Ammon's horn (tissue), 1 donor: Measurements from ENCODE around the gene CD22.
A peak's percentile ranks its signal among the peaks of the same experiment; 100 is the strongest.
"Not testable (repeated sequence)": the region's sequence is repeated elsewhere in the genome, so short reads cannot be mapped to it uniquely, and the experiment has no call there.

ENCODE experiments used
- DNase-seq: peaks from one replicate; pipeline ENCODE4 v3.0.0-alpha.2; 2016; ENCODE audit warnings: low spot score

The CD22 gene

GRCh38 chr19:35328851-35329285, at the start of gene CD22:
Gene CD22, plus strand, starts transcription at chr19:35329187. Its CDS starts 2,854 bp downstream, at chr19:35332041.
- no peak for DNase-seq

DNA sequence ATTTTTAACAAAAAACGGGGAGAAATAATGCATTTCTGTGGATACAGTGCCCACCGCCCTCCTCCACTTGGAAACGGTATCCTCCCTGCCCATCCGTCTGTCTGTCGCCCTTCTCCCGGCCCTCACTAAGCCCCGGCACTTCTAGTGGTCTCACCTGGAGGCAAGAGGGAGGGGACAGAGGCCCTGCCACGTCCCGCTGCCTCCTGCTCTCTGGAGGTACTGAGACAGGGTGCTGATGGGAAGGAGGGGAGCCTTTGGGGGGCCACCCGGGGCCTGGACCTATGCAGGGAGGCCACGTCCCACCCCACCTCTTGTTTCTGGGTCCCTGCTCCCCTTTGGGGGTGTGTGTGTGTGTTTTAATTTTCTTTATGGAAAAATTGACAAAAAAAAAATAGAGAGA, 49.6 kb upstream of the CD22 start:
- DNase-seq = no peak

DNA sequence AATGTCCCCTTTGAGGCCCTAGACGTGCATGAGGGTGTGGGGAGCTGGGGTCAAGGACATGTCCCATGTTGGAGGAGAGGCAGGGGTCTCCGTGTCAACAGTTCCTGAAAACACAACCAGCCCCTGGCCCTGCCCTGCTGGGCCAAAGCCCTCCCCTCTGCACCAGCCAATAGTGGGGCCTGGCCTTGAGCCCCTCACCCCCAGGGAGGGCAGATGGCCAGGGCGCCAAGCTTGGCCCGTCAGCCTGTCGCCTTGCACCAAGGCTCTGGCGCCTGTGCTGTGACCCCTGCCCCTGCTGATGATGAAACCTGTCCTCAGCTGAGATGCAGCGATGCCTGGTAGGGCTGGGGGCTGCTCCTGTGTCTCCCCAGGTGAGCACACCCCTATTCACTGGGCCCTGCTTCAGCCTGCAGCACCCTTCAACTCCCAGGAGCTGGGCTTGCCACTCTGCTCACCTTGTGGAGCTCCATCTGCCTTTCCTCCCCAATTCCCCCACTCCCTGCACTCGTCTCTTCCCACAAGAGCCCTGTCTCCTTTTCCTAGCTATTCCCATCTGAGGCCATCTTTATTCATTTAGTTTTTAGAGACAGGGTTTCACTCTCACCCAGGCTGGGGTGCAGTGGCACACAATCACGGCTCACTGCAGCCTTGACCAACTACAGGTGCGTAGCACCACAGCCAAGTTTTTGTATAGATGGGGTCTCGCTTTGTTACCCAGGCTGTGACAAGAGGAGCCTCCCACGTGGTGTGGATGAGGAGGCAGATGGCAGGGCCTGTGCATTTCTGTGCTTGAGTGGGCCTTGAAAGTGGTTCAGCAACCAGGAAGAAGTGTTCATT, 48.8 kb upstream of the CD22 start:
- no peak for DNase-seq

GRCh38 chr19:35281303-35281702, 47.7 kb upstream of the CD22 start:
- DNase-seq = no peak

DNA sequence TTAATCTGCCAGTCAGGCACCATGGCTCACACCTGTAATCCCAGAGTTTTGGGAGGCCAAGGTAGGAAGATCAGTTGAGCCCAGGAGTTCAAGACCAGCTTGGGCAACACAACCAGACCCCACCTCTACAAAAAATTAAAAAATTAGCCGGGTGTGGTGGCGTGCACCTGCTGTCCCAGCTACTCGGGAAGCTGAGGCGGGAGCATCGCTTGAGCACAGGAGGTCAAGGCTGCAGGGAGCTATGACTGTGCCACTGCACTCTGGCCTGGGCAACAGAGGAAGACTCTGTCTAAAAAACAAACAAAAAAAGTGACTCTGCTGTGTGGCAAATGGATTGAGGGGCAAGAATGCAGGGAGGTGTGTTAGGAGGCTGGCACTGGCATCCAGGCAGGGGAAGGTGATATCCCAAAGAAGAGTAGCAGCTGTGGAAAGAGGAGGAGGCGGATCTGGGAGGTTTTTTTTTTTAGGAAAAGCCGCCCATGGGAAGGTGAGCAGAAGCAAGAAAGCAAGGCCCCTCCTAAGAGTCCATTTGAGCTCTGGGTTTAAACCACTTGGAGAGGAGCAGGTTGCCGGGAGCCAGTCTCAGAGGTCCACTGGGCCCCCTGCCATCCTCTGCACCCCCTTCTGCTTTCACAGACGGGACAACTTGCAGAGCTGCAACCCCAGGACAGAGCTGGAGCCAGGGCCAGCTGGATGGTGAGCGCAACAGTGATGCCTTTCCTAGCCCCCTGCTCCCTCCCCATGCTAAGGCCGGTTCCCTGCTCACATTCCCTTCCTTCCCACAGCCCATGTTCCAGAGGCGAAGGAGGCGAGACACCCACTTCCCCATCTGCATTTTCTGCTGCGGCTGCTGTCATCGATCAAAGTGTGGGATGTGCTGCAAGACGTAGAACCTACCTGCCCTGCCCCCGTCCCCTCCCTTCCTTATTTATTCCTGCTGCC, 44.6 kb upstream of the CD22 start:
- DNase-seq = no peak

DNA sequence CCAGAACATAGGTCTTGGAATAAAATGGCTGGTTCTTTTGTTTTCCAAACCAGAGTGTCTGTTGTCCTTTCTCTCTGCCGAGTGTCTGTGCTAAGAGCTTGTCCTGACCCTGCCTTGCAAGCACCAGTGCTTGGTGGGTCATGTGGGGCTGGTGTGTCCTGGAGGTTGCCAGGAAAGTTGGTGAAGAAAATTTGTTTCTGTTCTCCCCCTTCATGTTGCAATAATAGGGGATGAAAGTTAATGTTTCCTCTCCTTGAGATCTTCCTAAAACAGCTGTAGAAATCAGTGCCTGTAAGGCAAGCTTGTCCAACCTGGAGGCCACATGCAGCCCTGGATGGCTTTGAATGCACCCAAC, 43.9 kb upstream of the CD22 start:
- DNase-seq = no peak

DNA sequence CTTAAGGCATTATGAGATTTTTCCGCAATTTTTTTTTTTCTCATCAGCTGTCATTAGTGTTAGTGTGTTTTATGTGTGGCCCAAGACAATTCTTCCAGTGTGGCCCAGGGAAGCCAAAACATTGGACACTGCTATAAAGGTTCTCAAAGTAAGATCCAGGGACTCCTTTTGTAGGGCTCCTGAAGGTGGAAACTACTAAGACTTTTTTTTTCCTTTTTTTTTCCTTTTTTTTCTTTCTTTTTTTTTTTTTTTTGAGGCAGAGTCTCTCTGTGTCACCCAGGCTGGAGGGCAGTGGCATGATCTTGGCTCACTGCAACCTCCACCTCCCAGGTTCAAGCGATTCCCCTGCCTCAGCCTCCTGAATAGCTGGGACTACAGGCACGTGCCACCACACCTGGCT, 43.5 kb upstream of the CD22 start:
- DNase-seq = not testable (repeated sequence)

DNA sequence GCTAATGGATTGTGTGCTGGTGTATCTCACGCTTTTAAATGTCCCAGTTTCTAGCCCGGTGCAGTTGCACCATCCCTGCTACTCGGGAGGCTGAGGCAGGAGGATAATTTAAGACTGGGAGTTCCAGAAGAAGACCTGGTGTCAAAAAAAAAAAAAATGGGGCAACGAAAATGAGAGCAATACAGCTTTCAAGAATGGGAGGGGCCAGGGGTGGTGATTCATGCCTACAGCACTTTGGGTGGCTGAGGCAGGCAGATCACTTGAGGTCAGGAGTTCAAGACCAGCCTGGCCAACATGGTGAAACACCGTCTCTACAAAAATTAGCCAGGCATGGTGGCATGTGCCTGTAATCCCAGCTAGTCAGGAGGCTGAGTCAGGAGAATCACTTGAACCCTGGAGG, 42.9 kb upstream of the CD22 start:
- not testable (repeated sequence) for DNase-seq

DNA sequence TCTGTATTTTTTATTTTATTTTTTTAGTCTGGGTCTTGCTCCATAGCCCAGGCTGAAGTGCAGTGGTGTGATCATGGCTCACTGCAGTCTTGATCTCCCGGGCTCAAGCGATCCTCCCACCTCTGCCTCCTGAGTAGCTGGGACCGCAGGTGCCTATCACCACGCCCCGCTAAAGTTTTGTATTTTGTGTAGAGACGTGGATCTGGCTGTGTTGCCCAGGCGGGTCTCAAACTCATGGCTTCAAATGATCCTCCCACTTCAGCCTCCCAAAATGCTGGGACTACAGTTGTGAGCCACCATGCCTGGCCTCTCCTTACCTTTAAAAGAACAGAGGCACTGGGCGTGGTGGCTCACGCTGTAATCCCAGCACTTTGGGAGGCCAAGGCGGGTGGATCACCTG, 41.3 kb upstream of the CD22 start:
- no peak for DNase-seq

GRCh38 chr19:35288331-35288730, 40.7 kb upstream of the CD22 start:
- no peak for DNase-seq

GRCh38 chr19:35288906-35289305, 40.1 kb upstream of the CD22 start:
- DNase-seq = no peak

DNA sequence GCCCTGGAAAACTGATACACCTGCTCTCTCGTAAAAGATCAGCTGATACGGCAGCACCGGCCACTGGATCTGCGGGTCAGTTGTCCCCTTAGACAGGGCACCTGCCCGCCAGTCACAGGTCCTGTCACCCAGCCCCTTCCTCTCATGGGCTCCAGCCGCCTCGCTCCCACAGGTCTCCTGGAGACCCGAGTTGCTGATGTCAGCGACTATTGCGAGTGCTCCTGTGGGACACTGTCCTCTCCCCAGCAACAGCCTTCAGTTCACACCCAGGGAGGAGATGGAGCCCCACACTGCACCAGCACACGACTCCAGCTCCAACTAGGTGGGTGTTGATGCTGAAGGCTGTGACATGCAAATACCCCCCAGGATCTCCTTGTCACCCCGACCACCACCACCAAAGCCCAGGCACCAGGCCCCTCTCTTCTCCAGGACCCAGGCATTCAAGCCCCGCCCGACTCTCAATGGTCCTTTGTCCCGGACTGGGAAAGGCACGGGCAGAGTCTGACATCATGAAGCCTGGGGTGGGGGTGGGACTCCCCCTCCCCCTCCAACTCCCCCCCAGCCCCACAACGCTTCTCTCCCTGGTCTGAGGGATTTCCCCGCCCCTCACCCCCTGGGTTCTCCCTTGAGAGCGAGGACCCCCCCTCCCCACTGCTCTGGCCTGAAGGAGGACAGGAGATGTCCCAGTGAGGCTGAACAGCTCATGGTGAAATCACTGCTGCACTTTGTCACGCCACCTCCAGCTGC, 38.4 kb upstream of the CD22 start:
- DNase-seq = peak; percentile 88

DNA sequence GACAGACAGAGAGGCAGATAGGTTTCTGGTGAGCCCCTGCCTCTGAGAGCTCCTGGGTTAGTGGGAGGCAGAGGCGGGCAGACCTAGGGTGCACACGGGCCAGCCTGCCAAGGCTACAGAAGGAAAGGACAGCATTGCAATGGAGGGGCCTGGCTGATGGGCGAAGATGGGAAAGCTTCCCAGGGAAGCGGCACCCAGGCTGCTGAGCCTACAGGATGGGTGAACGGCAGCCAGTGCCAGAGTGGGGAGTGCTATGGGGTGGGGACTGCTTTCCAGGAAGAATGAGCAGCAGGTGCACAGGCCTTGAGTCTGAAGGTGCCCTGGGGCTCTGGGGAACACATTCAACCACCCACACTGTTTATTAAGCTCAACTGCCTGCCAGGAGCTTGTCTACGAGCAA, 37.7 kb upstream of the CD22 start:
- peak; percentile 37 for DNase-seq

- DNase-seq = peak; percentile 93
Measured at GRCh38 chr19:35291916-35292315, 37.1 kb upstream of the CD22 start, which contains the start of gene MAG. Gene MAG, plus strand, starts transcription at chr19:35292161. Its CDS starts 3,248 bp downstream, at chr19:35295409.

- no peak for DNase-seq
Measured at GRCh38 chr19:35292421-35293362, 36.3 kb upstream of the CD22 start.

DNA sequence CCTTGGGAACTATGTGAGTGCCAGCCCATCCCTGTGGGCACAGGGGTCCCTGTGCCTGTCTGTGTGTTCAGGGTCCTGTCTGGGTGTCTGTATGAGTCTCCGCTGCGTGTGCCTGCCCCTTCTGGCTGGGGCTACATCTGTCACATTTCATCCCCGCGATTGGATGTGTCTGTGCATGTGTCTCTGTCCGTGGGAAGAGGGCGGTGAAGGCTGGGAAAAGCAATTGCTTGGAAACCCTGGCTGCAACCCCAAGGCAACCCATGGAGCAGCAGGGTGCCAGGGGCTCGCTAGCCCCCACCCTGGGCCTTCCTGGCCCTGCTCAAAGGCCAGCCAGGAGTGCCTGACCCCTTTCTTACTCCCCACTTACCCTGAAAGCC, 35.6 kb upstream of the CD22 start:
- peak; percentile 84 for DNase-seq

- no peak for DNase-seq
Measured at GRCh38 chr19:35293808-35294207, 35.2 kb upstream of the CD22 start.

DNA sequence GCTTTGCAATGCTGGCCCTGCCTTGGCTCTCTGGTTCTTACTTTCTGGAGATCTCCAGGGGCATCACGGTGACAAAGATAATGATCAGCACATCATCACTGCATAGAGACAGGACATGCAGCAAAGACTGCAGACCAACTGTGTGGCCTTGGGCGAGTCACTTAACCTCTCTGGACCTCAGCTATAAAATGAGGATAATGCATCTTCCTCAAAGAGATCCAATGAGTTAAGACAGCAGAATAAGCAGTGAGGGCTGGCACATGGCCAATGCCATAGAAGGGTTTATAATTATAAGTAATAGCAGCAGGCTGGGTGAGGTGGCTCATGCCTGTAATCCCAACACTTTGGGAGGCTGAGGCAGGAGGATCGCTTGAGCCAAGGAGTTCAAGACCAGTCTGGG, 34.7 kb upstream of the CD22 start:
- no peak for DNase-seq

- DNase-seq = no peak
Measured at GRCh38 chr19:35294859-35295791, 33.9 kb upstream of the CD22 start.
